Activated T-helper 17 cell treated with anti-CD3 and anti-CD28 coated beads, Interleukin-2, amount 50 U/mL, for 72 hours (primary cell): ENCODE results near the gene GEMIN5. TPM values are rescaled to one million over a fixed set of nuclear protein-coding genes. Genes with fewer than 3 reads are reported as not detected.
"Not testable (repeated sequence)": the region's sequence is repeated elsewhere in the genome, so short reads cannot be mapped to it uniquely, and the experiment has no call there.

Experiments
- ATAC-seq: fragments of 150-1000 bp; cut with Tn5 transposase; replicated peaks from 2 replicates; pipeline ENCODE4 v1.10.0; 2021; ENCODE audit warnings: mild to moderate bottlenecking, moderate library complexity
- H3K27ac Mint-ChIP-seq: one replicate; pipeline ENCODE4 v1.8.0; 2022; ENCODE audit warnings: mixed read lengths
- H3K27me3 Mint-ChIP-seq: one replicate; pipeline ENCODE4 v1.8.0; 2022; ENCODE audit warnings: mixed read lengths
- H3K36me3 Mint-ChIP-seq: one replicate; pipeline ENCODE4 v1.8.0; 2022; ENCODE audit warnings: low read depth, mild to moderate bottlenecking, mixed read lengths
- H3K4me1 Mint-ChIP-seq: one replicate; pipeline ENCODE4 v1.8.0; 2022; ENCODE audit warnings: mixed read lengths
- H3K4me3 Mint-ChIP-seq: one replicate; pipeline ENCODE4 v1.8.0; 2022; ENCODE audit warnings: mild to moderate bottlenecking, mixed read lengths
- H3K9me3 Mint-ChIP-seq: one replicate; pipeline ENCODE4 v1.8.0; 2022; ENCODE audit warnings: mixed read lengths
- total RNA-seq, 2 donors: library from RNA; stranded (reverse); gene quantifications; one replicate each; pipeline ENCODE4 v1.2.3, GENCODE V29; 2022

GEMIN5 gene, protein sequence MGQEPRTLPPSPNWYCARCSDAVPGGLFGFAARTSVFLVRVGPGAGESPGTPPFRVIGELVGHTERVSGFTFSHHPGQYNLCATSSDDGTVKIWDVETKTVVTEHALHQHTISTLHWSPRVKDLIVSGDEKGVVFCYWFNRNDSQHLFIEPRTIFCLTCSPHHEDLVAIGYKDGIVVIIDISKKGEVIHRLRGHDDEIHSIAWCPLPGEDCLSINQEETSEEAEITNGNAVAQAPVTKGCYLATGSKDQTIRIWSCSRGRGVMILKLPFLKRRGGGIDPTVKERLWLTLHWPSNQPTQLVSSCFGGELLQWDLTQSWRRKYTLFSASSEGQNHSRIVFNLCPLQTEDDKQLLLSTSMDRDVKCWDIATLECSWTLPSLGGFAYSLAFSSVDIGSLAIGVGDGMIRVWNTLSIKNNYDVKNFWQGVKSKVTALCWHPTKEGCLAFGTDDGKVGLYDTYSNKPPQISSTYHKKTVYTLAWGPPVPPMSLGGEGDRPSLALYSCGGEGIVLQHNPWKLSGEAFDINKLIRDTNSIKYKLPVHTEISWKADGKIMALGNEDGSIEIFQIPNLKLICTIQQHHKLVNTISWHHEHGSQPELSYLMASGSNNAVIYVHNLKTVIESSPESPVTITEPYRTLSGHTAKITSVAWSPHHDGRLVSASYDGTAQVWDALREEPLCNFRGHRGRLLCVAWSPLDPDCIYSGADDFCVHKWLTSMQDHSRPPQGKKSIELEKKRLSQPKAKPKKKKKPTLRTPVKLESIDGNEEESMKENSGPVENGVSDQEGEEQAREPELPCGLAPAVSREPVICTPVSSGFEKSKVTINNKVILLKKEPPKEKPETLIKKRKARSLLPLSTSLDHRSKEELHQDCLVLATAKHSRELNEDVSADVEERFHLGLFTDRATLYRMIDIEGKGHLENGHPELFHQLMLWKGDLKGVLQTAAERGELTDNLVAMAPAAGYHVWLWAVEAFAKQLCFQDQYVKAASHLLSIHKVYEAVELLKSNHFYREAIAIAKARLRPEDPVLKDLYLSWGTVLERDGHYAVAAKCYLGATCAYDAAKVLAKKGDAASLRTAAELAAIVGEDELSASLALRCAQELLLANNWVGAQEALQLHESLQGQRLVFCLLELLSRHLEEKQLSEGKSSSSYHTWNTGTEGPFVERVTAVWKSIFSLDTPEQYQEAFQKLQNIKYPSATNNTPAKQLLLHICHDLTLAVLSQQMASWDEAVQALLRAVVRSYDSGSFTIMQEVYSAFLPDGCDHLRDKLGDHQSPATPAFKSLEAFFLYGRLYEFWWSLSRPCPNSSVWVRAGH (N-terminal part only)
- 10 to 100 TPM; 27.6 to 37.3 TPM for total RNA-seq

DNA sequence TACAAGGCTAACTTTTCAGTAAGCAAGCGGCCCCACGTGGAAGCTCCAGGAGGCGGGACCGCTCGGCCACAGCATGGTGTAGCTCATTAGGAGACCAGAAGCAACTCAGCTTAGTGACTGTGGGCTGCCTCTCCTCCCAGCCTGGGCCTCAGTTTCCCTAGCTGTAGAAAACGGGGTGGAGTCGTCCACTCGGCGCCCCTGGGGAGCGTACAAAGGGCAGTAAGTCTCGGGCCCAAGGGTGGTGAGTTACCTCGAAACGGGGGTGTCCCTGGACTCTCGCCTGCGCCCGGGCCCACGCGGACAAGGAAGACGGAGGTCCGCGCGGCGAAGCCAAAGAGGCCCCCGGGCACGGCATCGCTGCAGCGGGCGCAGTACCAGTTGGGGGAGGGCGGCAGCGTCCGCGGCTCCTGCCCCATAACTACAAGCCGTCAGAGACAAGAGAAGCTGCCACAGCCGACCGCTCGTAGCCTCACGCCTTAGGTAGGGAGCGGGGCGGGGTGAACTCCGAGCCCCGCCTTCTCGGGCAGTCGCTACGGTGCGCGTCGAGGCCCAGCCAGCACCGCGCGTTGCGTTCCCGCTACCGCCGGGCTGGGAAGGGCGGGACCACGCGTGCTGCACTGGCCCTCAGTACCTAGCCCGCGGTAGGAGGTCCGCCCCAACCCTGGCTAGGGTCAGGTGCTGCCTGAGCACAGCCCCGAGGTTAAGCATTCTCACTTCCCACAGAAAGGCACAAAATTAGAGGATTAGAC is at the start of gene GEMIN5:
Gene GEMIN5, minus strand, starts transcription at position 494 of the 749 bp plus-strand sequence. Its CDS starts 78 bp downstream, at position 416.
- H3K36me3 Mint-ChIP-seq, result peaks cover 45% of the 10 kb centered on the region
- H3K4me3 Mint-ChIP-seq, result peak within 1 kb of the TSS; percentile 95
- peaks cover 14% of the 10 kb centered on the region for H3K4me1 Mint-ChIP-seq
- H3K9me3 Mint-ChIP-seq, result no peaks in the 10 kb centered on the region
- H3K27me3 Mint-ChIP-seq, result no peaks in the 10 kb centered on the region
- ATAC-seq, result peak; percentile 93
- H3K27ac Mint-ChIP-seq, result peak within 1 kb of the TSS; percentile 97

DNA sequence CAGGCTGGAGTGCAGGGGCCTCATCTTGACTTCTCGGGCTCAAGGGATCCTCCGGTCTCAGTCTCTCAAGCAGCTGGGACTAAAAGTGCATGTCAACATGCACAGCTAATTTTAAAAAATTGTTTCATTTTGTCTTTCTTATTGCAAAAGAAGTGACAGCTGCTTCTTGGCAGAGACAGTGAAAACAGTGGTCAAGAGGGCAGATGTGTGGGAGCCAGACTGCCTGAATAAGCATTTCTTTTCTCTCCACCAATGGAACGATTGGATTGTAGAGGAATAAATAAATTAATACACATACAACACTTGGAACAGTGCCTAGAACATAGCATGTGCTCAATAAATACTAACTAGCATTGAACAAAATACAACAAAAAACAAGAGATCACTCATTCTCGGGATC is 48.1 kb upstream of the GEMIN5 start:
- Mint-ChIP-seq H3K9me3 (no peaks in the 10 kb centered on the region), H3K36me3 (no peaks in the 10 kb centered on the region), H3K4me1 (no peaks in the 10 kb centered on the region), H3K4me3 (no peak overlapping the region), H3K27ac (no peak overlapping the region), H3K27me3 (peaks cover 19% of the 10 kb centered on the region)
- no peak for ATAC-seq

DNA sequence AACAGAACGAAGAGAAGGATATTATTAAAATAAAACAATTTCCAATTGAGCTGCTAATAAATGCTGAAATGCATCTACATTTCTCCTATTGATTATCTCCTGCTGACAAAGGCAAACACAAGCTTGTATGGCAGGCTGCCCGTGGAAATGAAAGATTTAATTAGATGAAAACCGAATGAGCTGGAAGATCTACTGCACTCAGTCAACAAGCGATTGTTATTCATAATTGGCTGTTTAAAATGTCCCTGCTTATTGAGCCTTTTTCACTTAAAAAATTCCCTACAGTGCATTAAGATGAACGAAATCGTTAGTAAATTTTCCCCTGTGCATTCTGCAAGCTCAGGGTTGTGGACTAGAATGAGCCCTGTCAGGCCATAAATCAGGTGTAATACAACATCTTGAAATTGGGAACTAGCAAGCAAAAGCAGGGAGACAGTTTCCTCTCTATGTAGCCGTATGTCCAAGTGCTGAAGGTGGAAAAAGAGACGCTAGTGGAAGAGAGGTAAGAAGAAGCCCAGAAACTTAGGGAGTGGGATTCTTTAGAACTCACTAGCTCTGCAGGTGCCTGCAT is 47.0 kb upstream of the GEMIN5 start:
- ATAC-seq, result no peak
- Mint-ChIP-seq H3K4me1 (no peaks in the 10 kb centered on the region), H3K9me3 (no peaks in the 10 kb centered on the region), H3K4me3 (no peak overlapping the region), H3K36me3 (no peaks in the 10 kb centered on the region), H3K27ac (no peak overlapping the region), H3K27me3 (peaks cover 19% of the 10 kb centered on the region)

DNA sequence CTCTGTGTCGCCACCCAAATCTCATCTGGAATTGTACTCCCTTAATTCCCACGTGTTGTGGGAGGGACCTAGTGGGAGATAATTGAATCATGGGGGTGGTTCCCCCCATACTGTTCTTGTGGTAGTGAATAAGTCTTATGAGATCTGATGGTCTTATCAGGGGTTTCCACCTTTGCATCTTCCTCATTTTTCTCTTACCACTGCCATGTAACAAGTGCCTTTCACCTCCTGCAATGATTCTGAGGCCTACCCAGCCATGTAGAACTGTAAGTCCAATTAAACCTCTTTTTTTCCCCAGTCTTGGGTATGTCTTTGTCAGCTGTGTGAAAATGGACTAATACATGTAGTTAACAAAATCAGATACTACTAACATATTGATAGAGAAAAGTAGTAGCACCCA is 40.3 kb upstream of the GEMIN5 start:
- H3K9me3 Mint-ChIP-seq, H3K36me3 Mint-ChIP-seq, H3K27me3 Mint-ChIP-seq, ATAC-seq, H3K4me3 Mint-ChIP-seq, H3K4me1 Mint-ChIP-seq, H3K27ac Mint-ChIP-seq: not testable (repeated sequence)

GRCh38 chr5:154977409-154977808 is 39.4 kb upstream of the GEMIN5 start:
- no peak overlapping the region for H3K27ac Mint-ChIP-seq
- H3K27me3 Mint-ChIP-seq, result no peaks in the 10 kb centered on the region
- no peaks in the 10 kb centered on the region for H3K36me3 Mint-ChIP-seq
- no peaks in the 10 kb centered on the region for H3K9me3 Mint-ChIP-seq
- peak; percentile 44 for ATAC-seq
- no peak overlapping the region for H3K4me3 Mint-ChIP-seq
- H3K4me1 Mint-ChIP-seq, result no peaks in the 10 kb centered on the region

DNA sequence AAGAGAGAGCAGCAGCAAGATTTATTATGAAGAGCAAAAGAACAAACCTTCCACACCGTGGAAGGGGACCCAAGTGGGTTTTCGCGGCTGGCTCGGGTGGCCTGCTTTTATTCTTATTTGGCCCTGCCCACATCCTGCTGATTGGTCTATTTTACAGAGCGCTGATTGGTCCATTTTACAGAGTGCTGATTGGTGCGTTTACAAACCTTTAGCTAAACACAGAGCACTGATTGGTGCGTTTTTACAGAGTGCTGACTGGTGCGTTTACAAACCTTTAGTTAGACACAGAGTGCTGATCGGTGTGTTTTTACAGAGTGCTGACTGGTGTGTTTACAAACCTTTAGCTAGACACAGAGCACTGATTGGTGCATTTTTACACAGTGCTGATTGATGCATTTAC is 38.1 kb upstream of the GEMIN5 start:
- not testable (repeated sequence) for H3K4me3 Mint-ChIP-seq, H3K27ac Mint-ChIP-seq, H3K27me3 Mint-ChIP-seq, H3K36me3 Mint-ChIP-seq, H3K9me3 Mint-ChIP-seq, ATAC-seq, H3K4me1 Mint-ChIP-seq

DNA sequence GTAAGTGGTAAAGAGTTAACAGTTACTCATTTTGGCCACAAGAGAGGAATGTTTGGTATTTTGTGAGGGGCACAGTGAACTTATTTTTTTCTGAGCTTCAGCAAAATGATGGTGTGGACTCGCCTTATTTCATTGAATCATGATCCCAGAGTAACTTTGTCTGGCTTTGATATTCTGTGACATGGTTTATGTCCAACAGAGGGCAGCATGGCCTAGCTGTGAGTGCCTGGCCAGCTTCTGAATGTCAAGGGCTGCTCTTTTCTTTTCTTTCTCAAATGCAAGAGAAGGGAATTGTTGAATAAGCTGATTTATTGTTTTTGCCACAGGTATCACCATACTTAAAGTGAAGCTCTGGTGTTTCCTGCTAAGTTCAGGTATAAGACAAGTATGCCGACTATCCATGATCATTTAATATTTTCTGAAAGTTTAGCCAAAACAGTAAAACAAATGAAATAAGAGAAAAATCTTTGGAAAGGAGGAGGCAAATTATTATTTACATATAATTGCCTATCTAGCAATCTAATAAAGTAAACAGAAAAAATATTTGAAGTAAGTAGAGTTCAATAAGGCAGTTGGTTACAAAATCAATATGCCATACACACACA is 34.6 kb upstream of the GEMIN5 start:
- Mint-ChIP-seq H3K36me3 (peaks cover 27% of the 10 kb centered on the region), H3K4me3 (no peak overlapping the region), H3K27me3 (no peaks in the 10 kb centered on the region), H3K4me1 (no peaks in the 10 kb centered on the region), H3K27ac (no peak overlapping the region), H3K9me3 (no peaks in the 10 kb centered on the region)
- no peak for ATAC-seq

GRCh38 chr5:154971501-154971900 is 33.5 kb upstream of the GEMIN5 start:
- Mint-ChIP-seq H3K27ac (no peak overlapping the region), H3K4me1 (peaks cover under 1% of the 10 kb centered on the region), H3K4me3 (no peak overlapping the region), H3K9me3 (no peaks in the 10 kb centered on the region), H3K27me3 (no peaks in the 10 kb centered on the region), H3K36me3 (peaks cover 37% of the 10 kb centered on the region)
- ATAC-seq, result no peak

DNA sequence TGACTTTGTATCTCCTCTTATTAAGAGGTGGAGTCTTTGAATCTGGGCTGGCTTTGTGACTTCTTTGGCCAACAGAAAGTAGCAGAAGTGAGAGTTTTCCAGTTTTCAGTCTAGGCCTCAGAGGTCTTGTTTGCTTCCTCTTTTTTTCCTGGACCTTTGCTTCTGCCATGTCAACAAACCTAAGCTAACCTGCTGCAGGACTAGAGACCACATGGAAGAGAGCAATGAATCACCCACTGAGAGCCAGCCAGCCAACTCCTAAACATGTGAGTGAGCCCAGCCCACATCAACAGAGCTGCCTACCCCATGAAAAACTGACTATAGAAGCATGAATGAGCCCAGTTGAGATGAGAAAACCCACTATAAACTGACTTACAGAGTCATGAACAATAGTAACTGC is 32.7 kb upstream of the GEMIN5 start:
- no peaks in the 10 kb centered on the region for H3K27me3 Mint-ChIP-seq
- no peaks in the 10 kb centered on the region for H3K9me3 Mint-ChIP-seq
- peaks cover 45% of the 10 kb centered on the region for H3K36me3 Mint-ChIP-seq
- ATAC-seq, result no peak
- peaks cover 7% of the 10 kb centered on the region for H3K4me1 Mint-ChIP-seq
- no peak overlapping the region for H3K27ac Mint-ChIP-seq
- H3K4me3 Mint-ChIP-seq, result no peak overlapping the region

DNA sequence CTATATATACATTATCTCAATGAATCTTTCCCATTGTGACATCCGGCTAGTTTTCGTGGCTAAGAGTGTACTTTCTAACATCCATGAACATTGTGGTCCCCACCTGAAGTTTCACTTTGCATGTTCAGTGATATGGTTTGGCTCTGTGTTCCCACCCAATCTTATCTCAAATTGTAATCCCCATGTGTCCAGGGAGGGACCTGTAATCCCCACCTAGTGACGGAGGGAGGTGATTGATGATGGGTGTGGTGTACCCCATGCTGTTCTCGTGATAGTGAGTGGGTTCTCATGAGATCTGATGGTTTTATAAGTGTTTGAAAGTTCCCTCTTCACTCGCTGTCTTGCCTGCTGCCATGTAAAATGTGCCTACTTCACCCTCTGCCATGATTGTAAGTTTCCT is 30.9 kb upstream of the GEMIN5 start:
- H3K9me3 Mint-ChIP-seq, result no peaks in the 10 kb centered on the region
- no peak overlapping the region for H3K4me3 Mint-ChIP-seq
- H3K36me3 Mint-ChIP-seq, result peaks cover 63% of the 10 kb centered on the region
- peaks cover 7% of the 10 kb centered on the region for H3K4me1 Mint-ChIP-seq
- no peak overlapping the region for H3K27ac Mint-ChIP-seq
- H3K27me3 Mint-ChIP-seq, result no peaks in the 10 kb centered on the region
- no peak for ATAC-seq

DNA sequence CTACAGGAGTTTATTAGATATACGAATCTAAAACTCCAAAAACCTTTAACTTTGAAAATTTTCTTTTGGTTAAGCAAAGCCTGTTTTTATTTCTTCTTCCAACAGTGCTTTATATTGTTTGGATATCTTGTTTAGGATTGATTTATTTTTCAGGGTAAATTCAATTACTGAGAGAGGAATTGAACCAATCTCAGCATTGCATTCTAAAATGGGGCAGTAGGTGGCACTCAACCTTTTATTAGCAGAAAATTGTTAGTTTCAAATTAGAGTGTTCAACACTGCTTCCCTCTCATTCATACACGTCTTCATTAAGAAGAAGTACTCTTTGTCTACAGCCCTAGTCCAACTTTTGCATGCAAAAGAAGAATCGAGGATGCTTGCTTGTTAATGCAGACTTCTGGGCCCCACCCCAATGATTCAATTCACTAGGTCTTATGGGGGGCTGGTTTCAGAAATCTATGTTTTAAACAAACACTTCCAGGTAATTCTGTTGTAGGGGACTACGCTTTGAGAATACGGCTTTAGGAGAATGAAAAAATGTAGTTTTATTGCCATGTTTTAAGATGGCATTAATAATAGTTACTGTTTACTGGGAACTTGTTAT is 29.5 kb upstream of the GEMIN5 start:
- H3K36me3 Mint-ChIP-seq, result peaks cover 75% of the 10 kb centered on the region
- peaks cover 7% of the 10 kb centered on the region for H3K4me1 Mint-ChIP-seq
- no peak for ATAC-seq
- no peaks in the 10 kb centered on the region for H3K27me3 Mint-ChIP-seq
- no peak overlapping the region for H3K27ac Mint-ChIP-seq
- H3K4me3 Mint-ChIP-seq, result no peak overlapping the region
- no peaks in the 10 kb centered on the region for H3K9me3 Mint-ChIP-seq

DNA sequence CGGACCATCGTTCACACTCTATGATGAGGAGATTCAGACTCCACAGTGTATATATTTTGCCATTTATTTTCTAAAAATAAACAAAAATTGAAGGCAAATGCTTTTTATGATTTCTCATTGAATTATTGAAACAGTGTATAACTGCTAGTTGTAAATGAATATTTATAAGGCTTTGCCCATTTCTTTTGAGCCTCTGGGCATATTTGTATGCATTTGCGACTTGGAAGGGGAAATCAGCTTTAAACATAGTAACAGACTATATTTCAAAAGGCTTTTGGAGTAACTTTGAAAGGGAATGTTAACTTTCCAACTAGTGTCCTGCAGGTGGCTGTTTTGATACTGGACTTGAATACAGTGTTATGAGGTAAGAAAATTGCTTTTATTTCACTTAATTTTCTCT is 28.9 kb upstream of the GEMIN5 start:
- H3K27me3 Mint-ChIP-seq, result no peaks in the 10 kb centered on the region
- no peaks in the 10 kb centered on the region for H3K9me3 Mint-ChIP-seq
- ATAC-seq, result no peak
- no peak overlapping the region for H3K27ac Mint-ChIP-seq
- peaks cover 7% of the 10 kb centered on the region for H3K4me1 Mint-ChIP-seq
- no peak overlapping the region for H3K4me3 Mint-ChIP-seq
- H3K36me3 Mint-ChIP-seq, result peaks cover 80% of the 10 kb centered on the region
